Activated gamma-delta T cell (primary cell): Measurements from ENCODE around the gene PBLD.

ENCODE experiments used
- DNase-seq: peaks from one replicate; lab custom pipeline; 2025; lab: John Stamatoyannopoulos, UW

The PBLD gene

DNA sequence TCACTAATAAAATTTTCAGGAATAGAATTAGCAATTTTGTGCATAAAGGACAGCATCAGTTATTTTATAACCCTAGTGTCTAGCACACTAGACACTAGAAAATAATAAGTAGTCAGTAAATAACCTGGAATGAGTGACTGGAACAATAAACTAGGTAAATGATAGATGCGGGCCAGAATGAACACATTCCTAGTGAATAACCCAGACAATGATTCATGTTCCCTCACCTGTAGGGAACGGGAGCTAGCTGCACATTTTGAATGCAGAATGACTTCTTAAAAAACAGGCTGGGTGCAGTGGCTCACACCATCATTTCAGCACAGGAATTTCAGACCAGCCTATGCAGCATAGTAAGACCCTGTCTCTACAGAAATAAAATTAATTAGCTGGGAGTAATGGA, 97.6 kb downstream of the PBLD start:
- no peak for DNase-seq

DNA sequence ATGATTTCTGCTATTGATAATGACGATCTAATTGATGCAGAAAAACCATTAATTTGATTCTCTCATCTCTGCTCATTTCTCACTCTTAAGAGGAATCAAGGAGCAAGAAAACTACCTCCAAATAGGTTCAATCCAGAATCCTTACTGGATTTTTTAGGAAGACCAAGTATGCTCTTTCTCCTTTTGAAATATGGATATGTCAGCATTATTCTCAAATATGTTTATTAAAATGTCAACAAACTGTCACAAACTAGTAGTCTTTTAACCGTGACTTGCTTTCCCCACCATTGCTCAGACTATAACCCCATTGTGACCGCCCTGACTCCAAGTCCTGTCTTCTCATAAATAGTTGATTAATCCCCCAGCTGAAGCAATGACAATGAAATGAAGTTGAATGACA, 99.7 kb downstream of the PBLD start:
- DNase-seq, result no peak
